ENCODE results near the gene PADI1. TPM values are rescaled to one million over a fixed set of nuclear protein-coding genes. Genes with fewer than 3 reads are reported as not detected.

The PADI1 gene
- total and polyA plus RNA-seq, 4 donors, result 4.9 TPM; not detected in 3

- WGBS, result 74% methylated on average over 6 of the region's 6 CpGs
Observed at GRCh38 chr1:17225140-17225539, 20.2 kb downstream of the PADI1 start.

GRCh38 chr1:17227358-17227915 is 22.5 kb downstream of the PADI1 start:
- Histone ChIP-seq H3K36me3 (ENCODE audit: control insufficient read depth in 4 of 4, insufficient read depth in 3 of 4, low read depth in 1 of 4, low read length in 3 of 4) (no peaks in the 10 kb centered on the region), H3K27ac (ENCODE audit: low read depth in 1 of 2, low read length in 2 of 2) (no peak overlapping the region), H3K27me3 (ENCODE audit: control insufficient read depth in 4 of 4, insufficient read depth in 4 of 4, low read length in 3 of 4) (peaks cover 0 to 3% (median under 1%) of the 10 kb centered on the region in 4 donors), H3K4me1 (ENCODE audit: control insufficient read depth in 4 of 4, insufficient read depth in 4 of 4, low read length in 3 of 4) (no peaks in the 10 kb centered on the region), H3K9ac (ENCODE audit: low read depth in 1 of 2, low read length in 2 of 2) (no peak overlapping the region), H3K9me3 (ENCODE audit: control insufficient read depth in 4 of 4, low read length in 3 of 4) (no peaks in the 10 kb centered on the region), H3K4me3 (ENCODE audit: low read depth in 1 of 3, low read length in 3 of 3) (no peak overlapping the region)
- no peak for DNase-seq (ENCODE audit: low spot score)
- 81% methylated on average over 7 of the region's 7 CpGs for WGBS
- TF ChIP-seq ZBTB33 (IDR thresholded peaks at IDR 0.05) (no peak), SP1 (IDR thresholded peaks at IDR 0.05) (no peak), EGR1 (IDR thresholded peaks at IDR 0.05; ENCODE audit: low read depth in 2 of 2) (no peak), RAD21 (IDR thresholded peaks at IDR 0.05) (no peak), RXRA (IDR thresholded peaks at IDR 0.05) (no peak), FOXA2 (IDR thresholded peaks at IDR 0.05) (no peak), YY1 (IDR thresholded peaks at IDR 0.05) (no peak), REST (IDR thresholded peaks at IDR 0.05) (no peak), GABPA (IDR thresholded peaks at IDR 0.05 in 1 of 2, conservative IDR thresholded peaks at IDR 0.05 in 1 of 2) (no peak), JUND (IDR thresholded peaks at IDR 0.05) (no peak), HNF4A (conservative IDR thresholded peaks at IDR 0.05) (no peak), MAX (IDR thresholded peaks at IDR 0.05) (no peak), FOXA1 (IDR thresholded peaks at IDR 0.05) (no peak), HNF4G (IDR thresholded peaks at IDR 0.05) (no peak), NR2F2 (IDR thresholded peaks at IDR 0.05) (no peak), TAF1 (conservative IDR thresholded peaks at IDR 0.05) (no peak), ATF3 (IDR thresholded peaks at IDR 0.05) (no peak), CTCF (IDR thresholded peaks at IDR 0.05; ENCODE audit: low read depth, low read length, missing input control) (no peak)

More at GRCh38 chr1:17225140-17225539, 20.2 kb downstream of the PADI1 start:
- no peak overlapping the region for H3K4me3 ChIP-seq (ENCODE audit: low read depth in 1 of 3, low read length in 3 of 3)
- H3K27ac ChIP-seq (ENCODE audit: low read depth in 1 of 2, low read length in 2 of 2), result no peak overlapping the region
- H3K4me1 ChIP-seq (ENCODE audit: control insufficient read depth in 4 of 4, insufficient read depth in 4 of 4, low read length in 3 of 4), result no peaks in the 10 kb centered on the region
- DNase-seq (ENCODE audit: low spot score), result no peak
- peaks cover 0 to 3% (median under 1%) of the 10 kb centered on the region in 4 donors for H3K27me3 ChIP-seq (ENCODE audit: control insufficient read depth in 4 of 4, insufficient read depth in 4 of 4, low read length in 3 of 4)
- H3K9ac ChIP-seq (ENCODE audit: low read depth in 1 of 2, low read length in 2 of 2), result no peak overlapping the region
- no peaks in the 10 kb centered on the region for H3K9me3 ChIP-seq (ENCODE audit: control insufficient read depth in 4 of 4, low read length in 3 of 4)
- TF ChIP-seq RAD21 (IDR thresholded peaks at IDR 0.05), result no peak
- no peaks in the 10 kb centered on the region for H3K36me3 ChIP-seq (ENCODE audit: control insufficient read depth in 4 of 4, insufficient read depth in 3 of 4, low read depth in 1 of 4, low read length in 3 of 4)

Data from liver (tissue), 9 donors.